HUES6 (cell line): ENCODE measurements around the gene RHOV.

Source experiments
- H3K27ac ChIP-seq: 2 replicates; pipeline ENCODE4 v1.7.0; 2013; ENCODE audit warnings: low read depth, mild to moderate bottlenecking, low read length, inconsistent platforms
- H3K27me3 ChIP-seq: 2 replicates; pipeline ENCODE4 v1.6.1; 2013; ENCODE audit warnings: low read length; ENCODE audit not compliant: control insufficient read depth, insufficient read depth
- H3K36me3 ChIP-seq: 2 replicates; pipeline ENCODE4 v1.6.1; 2013; ENCODE audit warnings: low read length; ENCODE audit not compliant: control insufficient read depth, insufficient read depth
- H3K4me1 ChIP-seq: 2 replicates; pipeline ENCODE4 v1.6.1; 2013; ENCODE audit warnings: low read length; ENCODE audit not compliant: control insufficient read depth, insufficient read depth
- H3K4me3 ChIP-seq: 2 replicates; pipeline ENCODE4 v1.5.1; 2013; ENCODE audit warnings: low read depth, low read length
- H3K9ac ChIP-seq: one replicate; pipeline ENCODE4 v1.6.1; 2013; ENCODE audit warnings: mild to moderate bottlenecking, low read length
- H3K9me3 ChIP-seq: 2 replicates; pipeline ENCODE4 v1.6.1; 2013; ENCODE audit warnings: low read depth, low read length; ENCODE audit not compliant: control insufficient read depth, insufficient read depth

Gene RHOV

DNA sequence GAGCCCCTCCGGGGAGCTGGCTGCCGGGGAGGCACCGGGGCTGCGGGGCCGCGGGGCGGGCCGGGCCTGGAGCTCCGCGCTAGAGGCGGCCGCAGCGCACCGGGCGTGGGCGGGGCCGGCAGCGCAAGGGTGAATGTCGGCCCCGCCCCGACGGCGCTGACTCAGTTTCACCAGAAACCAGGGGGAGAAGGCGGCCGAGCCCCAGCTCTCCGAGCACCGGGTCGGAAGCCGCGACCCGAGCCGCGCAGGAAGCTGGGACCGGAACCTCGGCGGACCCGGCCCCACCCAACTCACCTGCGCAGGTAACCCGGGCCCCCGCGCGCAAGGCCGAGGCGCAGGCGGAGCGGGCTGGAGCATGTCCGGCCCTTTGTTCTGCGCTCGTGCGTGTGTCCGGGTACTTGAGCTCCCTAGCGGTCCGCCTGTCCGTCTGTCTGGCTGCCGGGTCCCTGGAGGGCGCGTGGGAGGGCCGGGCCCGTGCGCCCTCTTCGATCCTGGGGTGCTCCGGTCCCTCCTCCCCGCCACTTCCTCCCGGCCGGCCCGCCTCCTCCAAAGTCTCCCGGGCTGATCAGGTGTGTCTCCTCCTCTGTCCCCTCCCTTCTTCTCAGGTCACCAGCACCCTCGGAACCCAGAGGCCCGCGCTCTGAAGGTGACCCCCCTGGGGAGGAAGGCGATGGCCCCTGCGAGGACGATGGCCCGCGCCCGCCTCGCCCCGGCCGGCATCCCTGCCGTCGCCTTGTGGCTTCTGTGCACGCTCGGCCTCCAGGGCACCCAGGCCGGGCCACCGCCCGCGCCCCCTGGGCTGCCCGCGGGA lies 29.9 kb downstream of the RHOV start, which contains the start of gene SPINT1:
SPINT1 (plus strand) TSS at position 164 of the 811 bp plus-strand sequence; CDS start at position 671, 507 bp downstream.
- Histone ChIP-seq H3K9me3 (no peaks in the 10 kb centered on the region), H3K27me3 (peaks cover 26% of the 10 kb centered on the region; the same call in 1 of the 2 replicates), H3K27ac (peak within 1 kb of the TSS; percentile 64), H3K4me3 (peak within 1 kb of the TSS; percentile 69), H3K9ac (peak within 1 kb of the TSS; percentile 34), H3K4me1 (peaks cover 33% of the 10 kb centered on the region), H3K36me3 (peaks cover 15% of the 10 kb centered on the region; the same call in 1 of the 2 replicates)

DNA sequence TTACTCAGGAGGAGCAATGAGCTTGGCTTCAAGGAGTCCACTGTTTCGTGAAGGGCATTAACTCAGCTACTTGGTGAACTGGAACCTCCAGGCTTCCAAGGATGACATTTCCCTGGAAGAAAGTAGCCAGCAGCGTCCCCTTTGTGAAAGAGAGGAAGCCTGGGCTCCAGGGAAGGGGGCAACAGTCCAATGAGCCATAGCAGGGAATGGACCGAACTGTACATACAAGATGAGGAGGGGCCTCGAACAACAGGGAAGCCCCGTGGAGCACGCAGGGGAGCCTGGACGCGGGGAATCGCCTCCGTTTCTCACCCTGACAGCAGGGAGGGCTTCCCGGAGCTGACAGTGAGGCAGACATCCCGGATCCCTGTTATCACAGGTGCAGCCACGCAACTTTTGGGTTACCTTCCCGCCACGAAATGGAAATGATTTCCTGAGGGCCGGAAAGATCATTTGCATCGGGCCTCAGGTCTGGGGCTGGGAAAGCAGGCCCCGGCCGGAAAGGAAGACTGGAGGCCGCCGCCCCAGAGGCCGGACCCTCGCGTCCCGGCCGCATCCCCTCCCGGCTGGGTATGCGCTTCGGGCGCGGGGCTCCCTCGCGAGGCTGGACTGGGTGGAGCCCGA lies 30.7 kb downstream of the RHOV start:
- H3K27me3 ChIP-seq, result peaks cover 26% of the 10 kb centered on the region; the same call in 1 of the 2 replicates
- no peak overlapping the region for H3K27ac ChIP-seq
- peaks cover 13% of the 10 kb centered on the region; the same call in 1 of the 2 replicates for H3K36me3 ChIP-seq
- peak overlapping the region; percentile 69 for H3K4me3 ChIP-seq
- H3K4me1 ChIP-seq, result peaks cover 33% of the 10 kb centered on the region
- no peaks in the 10 kb centered on the region for H3K9me3 ChIP-seq
- peak overlapping the region; percentile 34 for H3K9ac ChIP-seq

DNA sequence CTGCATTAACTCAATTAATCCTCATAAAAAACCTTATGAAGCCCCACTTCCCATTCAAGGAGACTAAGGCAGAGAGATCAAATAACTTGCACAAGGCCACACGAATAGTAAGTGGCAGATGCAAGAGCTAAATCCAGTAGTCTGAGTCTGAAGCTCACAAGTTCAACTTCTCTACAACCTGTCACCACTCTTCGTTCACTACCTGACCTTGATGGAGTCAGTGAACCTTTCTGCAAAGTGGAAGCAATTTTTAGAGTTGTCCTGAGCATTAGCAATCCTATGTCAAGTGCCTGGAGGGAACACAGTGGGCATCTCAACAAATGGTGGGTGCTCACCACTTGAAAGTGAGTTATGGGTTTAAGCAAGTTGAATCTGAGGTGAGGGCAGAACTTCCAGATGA lies 32.3 kb downstream of the RHOV start:
- Histone ChIP-seq H3K27me3 (peaks cover 26% of the 10 kb centered on the region; the same call in 1 of the 2 replicates), H3K4me1 (peaks cover 22% of the 10 kb centered on the region), H3K36me3 (peaks cover 6% of the 10 kb centered on the region; the same call in 1 of the 2 replicates), H3K9ac (no peak overlapping the region), H3K9me3 (no peaks in the 10 kb centered on the region), H3K27ac (no peak overlapping the region), H3K4me3 (no peak overlapping the region)

DNA sequence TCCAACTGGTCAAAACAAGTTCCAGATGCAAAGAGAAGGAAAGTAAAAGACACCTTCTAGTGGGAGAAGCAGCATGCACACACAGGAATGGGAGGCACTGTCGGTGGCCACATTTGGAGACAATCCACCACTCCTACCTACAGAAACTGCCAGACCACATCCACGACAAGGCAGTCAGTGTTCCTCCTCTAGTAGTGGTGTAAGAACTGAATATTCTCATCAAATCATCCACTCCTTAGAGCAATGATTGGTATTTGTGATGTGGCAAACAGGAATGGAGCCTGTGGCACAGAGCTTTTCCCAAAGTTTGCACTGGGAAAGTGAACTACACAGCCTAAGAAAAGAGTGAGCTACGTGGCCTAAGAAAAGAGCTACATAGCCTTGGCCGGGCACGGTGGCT lies 35.3 kb downstream of the RHOV start:
- Histone ChIP-seq H3K36me3 (no peaks in the 10 kb centered on the region), H3K4me3 (no peak overlapping the region), H3K27ac (no peak overlapping the region), H3K27me3 (peaks cover 14% of the 10 kb centered on the region; the same call in 1 of the 2 replicates), H3K9me3 (no peaks in the 10 kb centered on the region), H3K4me1 (peaks cover 7% of the 10 kb centered on the region), H3K9ac (no peak overlapping the region)

DNA sequence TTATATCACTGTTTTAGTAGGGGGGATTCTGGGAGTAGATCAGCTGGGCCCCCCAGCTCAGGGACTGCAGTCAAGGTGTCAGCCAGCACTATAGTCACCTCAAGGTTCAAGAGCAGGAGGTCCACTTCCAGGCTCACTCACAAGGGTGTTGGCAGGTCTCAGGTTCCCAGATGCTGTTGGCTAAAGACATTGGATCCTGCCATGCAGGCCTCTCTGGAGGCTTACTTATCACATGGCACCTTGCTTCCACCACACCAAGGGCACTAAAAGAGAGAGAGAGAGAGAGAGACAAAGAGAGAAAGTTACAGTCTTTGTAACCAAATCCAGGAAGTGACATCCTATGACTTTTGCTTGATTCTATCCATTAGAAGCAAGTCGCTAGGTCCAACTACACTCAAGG lies 38.0 kb downstream of the RHOV start:
- Histone ChIP-seq H3K4me3 (no peak overlapping the region), H3K27ac (no peak overlapping the region), H3K36me3 (no peaks in the 10 kb centered on the region), H3K4me1 (peaks cover 3% of the 10 kb centered on the region; the same call in 1 of the 2 replicates), H3K27me3 (no peaks in the 10 kb centered on the region), H3K9me3 (no peaks in the 10 kb centered on the region), H3K9ac (no peak overlapping the region)

DNA sequence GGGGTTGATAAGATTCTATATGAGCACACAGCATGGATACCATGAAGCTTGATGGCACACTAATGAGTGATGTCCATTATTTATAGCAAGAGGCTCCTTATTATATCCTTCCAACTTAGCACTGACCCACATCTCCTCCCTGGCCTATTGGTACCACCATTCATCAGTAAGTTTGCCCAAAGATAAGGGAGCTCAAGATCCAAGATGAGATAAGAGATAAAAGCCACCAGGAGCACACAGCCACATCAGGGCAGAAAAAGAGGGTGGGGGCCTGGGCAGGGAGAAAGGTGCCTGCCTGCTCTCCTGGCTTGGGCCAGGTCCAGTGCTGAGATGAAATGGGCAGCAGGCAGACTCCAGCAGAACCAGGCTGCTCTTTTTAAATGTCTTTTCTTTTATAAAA lies 41.1 kb downstream of the RHOV start:
- H3K9ac ChIP-seq, result no peak overlapping the region
- no peaks in the 10 kb centered on the region for H3K9me3 ChIP-seq
- no peaks in the 10 kb centered on the region for H3K27me3 ChIP-seq
- H3K4me1 ChIP-seq, result peaks cover 7% of the 10 kb centered on the region; the same call in 1 of the 2 replicates
- no peak overlapping the region for H3K27ac ChIP-seq
- H3K36me3 ChIP-seq, result no peaks in the 10 kb centered on the region
- no peak overlapping the region for H3K4me3 ChIP-seq

DNA sequence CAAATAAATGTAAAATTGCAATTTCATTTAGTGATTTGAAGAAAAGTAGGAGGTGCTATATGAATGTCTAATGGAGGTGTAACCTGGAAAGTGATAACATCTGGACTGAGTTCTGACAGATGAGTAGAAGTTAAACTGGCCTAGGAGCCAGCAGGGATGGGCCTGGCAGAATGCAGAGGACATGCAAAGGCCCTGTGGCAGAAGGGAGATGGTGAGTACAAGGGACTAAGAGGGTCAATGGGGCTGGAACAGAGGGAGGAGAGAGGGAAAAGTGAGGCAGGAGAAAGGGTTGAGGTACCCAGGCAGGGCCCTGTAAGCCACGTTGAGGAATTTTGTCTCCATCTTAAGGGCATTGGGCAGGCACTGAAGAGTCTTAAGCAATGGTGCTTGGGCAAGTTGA lies 42.2 kb downstream of the RHOV start:
- H3K27me3 ChIP-seq, result no peaks in the 10 kb centered on the region
- H3K36me3 ChIP-seq, result no peaks in the 10 kb centered on the region
- no peaks in the 10 kb centered on the region for H3K9me3 ChIP-seq
- no peak overlapping the region for H3K9ac ChIP-seq
- H3K4me1 ChIP-seq, result peaks cover 7% of the 10 kb centered on the region; the same call in 1 of the 2 replicates
- no peak overlapping the region for H3K27ac ChIP-seq
- H3K4me3 ChIP-seq, result no peak overlapping the region

DNA sequence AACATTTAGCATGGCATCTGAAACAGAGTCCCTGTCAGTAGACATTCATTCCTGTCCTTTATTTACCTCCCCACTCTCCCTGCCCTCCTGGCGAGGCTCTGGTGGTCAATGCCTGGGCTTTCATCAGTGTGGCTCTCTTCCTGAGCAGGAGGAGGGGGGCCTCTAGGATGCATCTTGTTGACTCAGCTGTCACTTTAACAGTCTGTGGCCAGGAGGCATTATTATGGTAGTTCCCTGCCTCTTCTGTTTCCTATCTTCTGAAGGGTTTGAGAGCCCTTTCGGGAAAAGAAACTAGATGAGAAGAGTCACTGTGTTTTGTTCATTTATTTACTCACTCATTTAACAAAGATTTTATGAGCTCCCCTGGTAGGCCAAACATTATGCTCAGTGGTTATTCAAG lies 43.1 kb downstream of the RHOV start:
- Histone ChIP-seq H3K9ac (no peak overlapping the region), H3K4me1 (peaks cover 7% of the 10 kb centered on the region; the same call in 1 of the 2 replicates), H3K9me3 (no peaks in the 10 kb centered on the region), H3K27ac (no peak overlapping the region), H3K4me3 (no peak overlapping the region), H3K27me3 (no peaks in the 10 kb centered on the region), H3K36me3 (no peaks in the 10 kb centered on the region)

DNA sequence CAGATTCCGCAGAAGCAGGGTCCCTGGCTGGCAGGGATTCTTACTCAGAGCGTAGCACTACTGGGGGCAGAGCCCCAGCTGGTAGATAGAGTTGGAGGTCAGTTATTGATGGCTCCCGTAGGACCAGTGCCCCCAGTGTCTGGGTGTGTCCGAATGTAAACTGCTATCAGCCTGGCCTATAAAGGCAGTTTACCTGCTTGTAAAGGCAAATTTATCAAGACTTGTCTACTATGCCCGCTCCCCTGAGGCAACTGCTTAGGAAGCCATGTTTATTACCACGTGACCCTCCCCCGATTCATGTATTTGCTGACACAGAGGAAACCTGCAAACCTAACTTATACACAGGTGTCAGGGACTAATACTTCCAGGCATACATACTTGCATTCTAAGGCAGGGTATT lies 44.9 kb downstream of the RHOV start:
- Histone ChIP-seq H3K9ac (no peak overlapping the region), H3K36me3 (no peaks in the 10 kb centered on the region), H3K27ac (no peak overlapping the region), H3K27me3 (no peaks in the 10 kb centered on the region), H3K9me3 (no peaks in the 10 kb centered on the region), H3K4me1 (peaks cover 7% of the 10 kb centered on the region; the same call in 1 of the 2 replicates), H3K4me3 (no peak overlapping the region)

DNA sequence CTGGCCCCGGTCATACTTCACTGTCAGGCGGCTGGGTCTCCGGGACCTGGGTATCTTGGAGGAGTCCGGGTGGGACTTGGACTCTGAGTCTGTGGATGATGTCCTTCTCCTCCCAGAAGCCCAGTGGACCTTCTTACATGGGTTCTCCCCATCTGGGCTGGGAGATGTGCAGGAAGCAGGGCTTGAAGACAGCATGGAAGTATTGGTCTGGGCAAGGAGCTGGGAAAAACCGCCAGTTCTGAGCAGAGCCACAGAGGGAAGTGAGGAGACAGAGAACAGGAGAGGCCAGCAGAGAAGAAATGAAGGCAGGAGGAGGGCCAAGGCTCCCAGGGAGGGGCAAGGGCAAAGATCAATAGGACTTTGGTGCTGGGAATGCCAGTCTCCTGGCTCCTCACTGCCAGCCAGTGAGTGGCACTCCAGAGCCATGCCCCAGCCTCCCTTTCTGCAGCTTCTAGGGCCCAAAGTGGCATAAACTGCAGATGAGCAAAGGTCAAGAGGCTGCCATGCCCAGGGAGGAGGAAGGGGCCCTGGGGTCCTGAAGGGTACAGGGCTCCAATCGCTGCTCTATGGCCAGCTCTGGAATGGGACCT lies 45.5 kb downstream of the RHOV start, which contains the start of gene PPP1R14D:
PPP1R14D (minus strand) TSS at position 262 of the 590 bp plus-strand sequence; CDS start at position 195, 67 bp downstream.
- Histone ChIP-seq H3K9me3 (no peaks in the 10 kb centered on the region), H3K36me3 (no peaks in the 10 kb centered on the region), H3K4me3 (no peak within 1 kb of the TSS), H3K9ac (no peak within 1 kb of the TSS), H3K4me1 (peaks cover 7% of the 10 kb centered on the region; the same call in 1 of the 2 replicates), H3K27me3 (no peaks in the 10 kb centered on the region), H3K27ac (no peak within 1 kb of the TSS)
